Kidney (tissue), 14 donors: Measurements from ENCODE around the gene SORCS2. TPM values are rescaled to one million over a fixed set of nuclear protein-coding genes. Genes with fewer than 3 reads are reported as not detected.

Source experiments
- DNase-seq, 5 donors: peaks; one replicate each; pipeline ENCODE4 v3.0.0-alpha.2; 2013 to 2020
- FAIRE-seq: peaks from 2 replicates; lab custom pipeline; 2012; peaks lifted over from hg19 to GRCh38; lab: Jason Lieb, UNC
- H3K27ac ChIP-seq, 2 donors: one replicate each; pipeline ENCODE4 v1.7.0; 2013; ENCODE audit warnings: low read depth in 2 of 2, low read length in 2 of 2, inconsistent platforms in 1 of 2
- H3K27me3 ChIP-seq: one replicate; pipeline ENCODE4 v1.7.1; 2013; ENCODE audit warnings: low read length, inconsistent platforms; ENCODE audit not compliant: control insufficient read depth, insufficient read depth
- H3K36me3 ChIP-seq, 3 donors: one replicate each; pipeline versions ENCODE4 v1.7.0 to v1.7.1; 2013; ENCODE audit warnings: low read length in 3 of 3, control low read depth in 1 of 3, inconsistent platforms in 1 of 3; ENCODE audit not compliant: insufficient read depth in 3 of 3, control insufficient read depth in 2 of 3
- H3K4me1 ChIP-seq, 3 donors: one replicate each; pipeline versions ENCODE4 v1.7.0 to v1.7.1; 2013; ENCODE audit warnings: low read length in 3 of 3, inconsistent platforms in 1 of 3, low read depth in 1 of 3; ENCODE audit not compliant: control insufficient read depth in 2 of 3, insufficient read depth in 2 of 3
- H3K4me3 ChIP-seq, 3 donors: one replicate each; pipeline versions ENCODE4 v1.7.0 to v1.8.1; 2013; ENCODE audit warnings: low read length in 3 of 3, control low read depth in 1 of 3, inconsistent platforms in 1 of 3
- H3K9ac ChIP-seq, 3 donors: one replicate each; pipeline versions ENCODE4 v1.7.0 to v1.7.1; 2013; ENCODE audit warnings: low read length in 3 of 3, control low read depth in 1 of 3, inconsistent platforms in 1 of 3
- H3K9me3 ChIP-seq, 3 donors: one replicate each; pipeline versions ENCODE4 v1.7.0 to v1.7.1; 2013; ENCODE audit warnings: low read length in 3 of 3, control low read depth in 1 of 3, inconsistent platforms in 1 of 3; ENCODE audit not compliant: control insufficient read depth in 2 of 3, insufficient read depth in 1 of 3
- CTCF ChIP-seq: IDR thresholded peaks from 3 replicates; pipeline ENCODE4 v1.5.1; 2012; ENCODE audit warnings: mild to moderate bottlenecking, moderate library complexity, borderline replicate concordance; ENCODE audit not compliant: insufficient read depth; ENCODE audit errors: extremely low read depth
- intact Hi-C: fragments of 100-400 bp; cut with DNase I; formaldehyde crosslinking; loops from one replicate; pipeline ENCODE4 v1.11.1; 2022
- polyA plus RNA-seq: library from polyadenylated mRNA; stranded (reverse); fragments of 350-450 nt; fragmentation: Illumina TruSeq; extraction: RNeasy Lipid Tissue Mini Kit (QIAGEN cat#74804); gene quantifications from one replicate; pipeline ENCODE4 v1.2.3, GENCODE V29; 2014; ENCODE audit warnings: low read depth, low replicate concordance; ENCODE audit not compliant: insufficient read depth
- total RNA-seq: library from RNA; stranded (reverse); fragmentation: NEBNext Ultra II Directional; extraction: Animal tissue kit (Norgen Biotek cat#: 25700); gene quantifications from one replicate; pipeline ENCODE4 v1.2.1, GENCODE V29; 2021
- donor health status: control.
- donor health status: control.
- donor health status: control.
- donor health status: control.
- donor health status: control.
- donor health status: DM: yes; HTN: yes; CAD: no.
- donor health status: Normal renal cell carcinoma (clear cell type).

SORCS2 gene
- total and polyA plus RNA-seq, 2 donors from 2014 or later: 6.1 to 9.1 TPM

- intact Hi-C loops: no loop called here
Measured at GRCh38 chr4:7444314-7444713, 252.0 kb downstream of the SORCS2 start.

GRCh38 chr4:7444731-7445130 lies 252.4 kb downstream of the SORCS2 start:
- no peak for FAIRE-seq
- Histone ChIP-seq H3K36me3 (no peaks in the 10 kb centered on the region), H3K4me3 (no peak overlapping the region), H3K27ac (no peak overlapping the region), H3K9ac (no peak overlapping the region), H3K27me3 (no peaks in the 10 kb centered on the region), H3K9me3 (no peaks in the 10 kb centered on the region), H3K4me1 (no peaks in the 10 kb centered on the region)
- no peak for DNase-seq
- intact Hi-C loops: no loop called here
- TF ChIP-seq CTCF: no peak

More at GRCh38 chr4:7444314-7444713, 252.0 kb downstream of the SORCS2 start:
- no peaks in the 10 kb centered on the region for H3K9me3 ChIP-seq
- H3K9ac ChIP-seq: no peak overlapping the region
- no peak overlapping the region for H3K4me3 ChIP-seq
- H3K4me1 ChIP-seq: no peaks in the 10 kb centered on the region
- no peaks in the 10 kb centered on the region for H3K27me3 ChIP-seq
- no peaks in the 10 kb centered on the region for H3K36me3 ChIP-seq
- no peak overlapping the region for H3K27ac ChIP-seq
- DNase-seq (no peak), FAIRE-seq (no peak)
- TF ChIP-seq CTCF: no peak

GRCh38 chr4:7447236-7447635 lies 254.9 kb downstream of the SORCS2 start:
- Histone ChIP-seq H3K27me3 (no peaks in the 10 kb centered on the region), H3K9ac (no peak overlapping the region), H3K4me1 (no peaks in the 10 kb centered on the region), H3K27ac (no peak overlapping the region), H3K36me3 (no peaks in the 10 kb centered on the region), H3K4me3 (no peak overlapping the region), H3K9me3 (no peaks in the 10 kb centered on the region)
- no peak for DNase-seq
- no peak for TF ChIP-seq CTCF
- no peak for FAIRE-seq
- intact Hi-C loops: no loop called here

- FAIRE-seq: no peak
- no peak for TF ChIP-seq CTCF
- intact Hi-C loops: no loop called here
- Histone ChIP-seq H3K27me3 (no peaks in the 10 kb centered on the region), H3K9ac (no peak overlapping the region), H3K4me3 (no peak overlapping the region), H3K4me1 (no peaks in the 10 kb centered on the region), H3K27ac (no peak overlapping the region), H3K9me3 (no peaks in the 10 kb centered on the region), H3K36me3 (no peaks in the 10 kb centered on the region)
- no peak for DNase-seq
Measured at GRCh38 chr4:7448036-7448435, 255.7 kb downstream of the SORCS2 start.
